ENCODE data around the gene TTC23.

- TF ChIP-seq EZH2phosphoT487 (IDR thresholded peaks at IDR 0.05; ENCODE audit: low read length) (no peak), EZH2 (optimal IDR thresholded peaks at IDR 0.05; ENCODE audit: low read depth, low read length) (no peak)
Measured at GRCh38 chr15:99226802-99227201, 22.6 kb downstream of the TTC23 start.

Measured in MM.1S (cell line).